ENCODE results near the gene CTNND2.

Gene CTNND2

GRCh38 chr5:11171236-11171635 lies 733.0 kb downstream of the CTNND2 start:
- no peak for DNase-seq (ENCODE audit: low read depth)
- TF ChIP-seq, protein P1, sequence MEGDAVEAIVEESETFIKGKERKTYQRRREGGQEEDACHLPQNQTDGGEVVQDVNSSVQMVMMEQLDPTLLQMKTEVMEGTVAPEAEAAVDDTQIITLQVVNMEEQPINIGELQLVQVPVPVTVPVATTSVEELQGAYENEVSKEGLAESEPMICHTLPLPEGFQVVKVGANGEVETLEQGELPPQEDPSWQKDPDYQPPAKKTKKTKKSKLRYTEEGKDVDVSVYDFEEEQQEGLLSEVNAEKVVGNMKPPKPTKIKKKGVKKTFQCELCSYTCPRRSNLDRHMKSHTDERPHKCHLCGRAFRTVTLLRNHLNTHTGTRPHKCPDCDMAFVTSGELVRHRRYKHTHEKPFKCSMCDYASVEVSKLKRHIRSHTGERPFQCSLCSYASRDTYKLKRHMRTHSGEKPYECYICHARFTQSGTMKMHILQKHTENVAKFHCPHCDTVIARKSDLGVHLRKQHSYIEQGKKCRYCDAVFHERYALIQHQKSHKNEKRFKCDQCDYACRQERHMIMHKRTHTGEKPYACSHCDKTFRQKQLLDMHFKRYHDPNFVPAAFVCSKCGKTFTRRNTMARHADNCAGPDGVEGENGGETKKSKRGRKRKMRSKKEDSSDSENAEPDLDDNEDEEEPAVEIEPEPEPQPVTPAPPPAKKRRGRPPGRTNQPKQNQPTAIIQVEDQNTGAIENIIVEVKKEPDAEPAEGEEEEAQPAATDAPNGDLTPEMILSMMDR (conservative IDR thresholded peaks at IDR 0.05; ENCODE audit: low read depth, low read length): no peak
- H3K4me3 ChIP-seq (ENCODE audit: low read length): no peak overlapping the region

- peak; percentile 10 for DNase-seq (ENCODE audit: low read depth)
- TF ChIP-seq, protein P1 (conservative IDR thresholded peaks at IDR 0.05; ENCODE audit: low read depth, low read length): no peak
- H3K4me3 ChIP-seq (ENCODE audit: low read length): no peak overlapping the region
Observed at GRCh38 chr5:11166923-11167322, 737.3 kb downstream of the CTNND2 start.

DNA sequence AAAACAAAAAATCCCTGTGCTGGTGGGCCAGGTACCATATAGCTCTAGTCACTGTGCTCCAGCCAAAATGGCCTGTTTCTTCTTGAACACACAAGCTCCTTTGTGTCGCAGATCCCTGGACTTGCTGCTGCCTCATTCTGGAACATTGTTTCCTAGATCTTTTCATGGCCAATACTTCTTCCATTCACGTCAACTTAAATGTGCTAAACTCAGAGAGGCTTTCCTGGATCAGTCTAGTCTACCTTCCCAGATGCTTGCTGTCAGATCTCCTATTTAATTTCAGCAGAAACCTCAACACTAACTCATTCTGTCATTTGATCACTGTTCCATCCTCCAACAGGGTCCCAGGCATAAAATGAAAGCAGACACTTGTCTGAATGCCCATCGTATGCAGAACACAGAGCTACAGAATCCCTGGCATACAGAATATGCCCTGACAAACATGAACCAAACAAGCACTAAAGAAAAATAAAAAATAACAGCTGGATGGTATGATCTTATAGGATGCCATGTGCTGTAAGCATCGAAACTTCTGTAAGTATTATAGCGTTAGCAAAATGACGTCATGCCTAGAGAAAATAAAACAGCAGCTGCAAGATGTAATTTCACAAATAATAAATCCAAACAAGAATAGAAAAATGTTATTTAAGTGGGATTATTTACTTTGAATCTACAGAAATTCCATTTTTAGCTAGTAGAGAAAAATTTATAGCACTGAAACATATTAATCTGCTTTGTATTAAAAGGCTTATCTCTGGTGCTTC lies 739.5 kb downstream of the CTNND2 start:
- no peak overlapping the region for H3K4me3 ChIP-seq (ENCODE audit: low read length)
- TF ChIP-seq, protein P1 (conservative IDR thresholded peaks at IDR 0.05; ENCODE audit: low read depth, low read length): no peak
- DNase-seq (ENCODE audit: low read depth): no peak

GRCh38 chr5:11157132-11157531 lies 747.1 kb downstream of the CTNND2 start:
- DNase-seq (ENCODE audit: low read depth): no peak
- TF ChIP-seq, protein P1 (conservative IDR thresholded peaks at IDR 0.05; ENCODE audit: low read depth, low read length): no peak
- H3K4me3 ChIP-seq (ENCODE audit: low read length): no peak overlapping the region

DNA sequence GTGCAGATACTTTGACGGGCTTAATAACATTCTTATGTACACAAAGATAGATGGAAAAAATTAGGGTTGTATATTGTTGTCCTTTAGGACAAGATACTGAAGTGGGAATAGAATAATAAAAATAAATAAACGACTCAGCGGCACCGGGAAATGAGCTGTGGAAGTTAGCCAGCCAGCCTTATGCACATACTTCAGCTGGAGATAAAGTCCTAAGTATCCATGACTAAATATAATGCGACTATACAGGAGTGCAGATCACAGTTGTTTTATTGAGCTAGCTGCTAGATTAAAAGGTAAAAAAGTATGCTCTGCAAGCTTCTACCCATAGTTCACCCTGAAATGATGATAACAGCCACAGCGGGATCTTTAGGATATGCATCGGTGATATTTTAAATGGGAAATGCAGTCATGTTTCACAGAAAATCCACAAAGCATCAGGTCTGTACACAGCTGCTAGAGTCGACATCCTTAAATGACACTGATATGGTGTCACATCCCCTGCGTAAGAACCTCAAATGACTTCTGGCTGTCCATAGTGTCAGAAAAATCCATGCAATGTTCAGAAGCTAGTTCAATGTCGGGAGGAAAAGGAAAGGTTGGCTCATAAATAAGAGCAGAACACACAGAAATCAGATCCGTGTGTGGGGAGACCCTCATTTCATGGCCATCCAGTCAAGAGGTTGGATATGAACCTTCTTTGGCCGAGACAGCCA lies 750.4 kb downstream of the CTNND2 start:
- no peak for DNase-seq (ENCODE audit: low read depth)
- H3K4me3 ChIP-seq (ENCODE audit: low read length): no peak overlapping the region
- TF ChIP-seq, protein P1 (conservative IDR thresholded peaks at IDR 0.05; ENCODE audit: low read depth, low read length): no peak

DNA sequence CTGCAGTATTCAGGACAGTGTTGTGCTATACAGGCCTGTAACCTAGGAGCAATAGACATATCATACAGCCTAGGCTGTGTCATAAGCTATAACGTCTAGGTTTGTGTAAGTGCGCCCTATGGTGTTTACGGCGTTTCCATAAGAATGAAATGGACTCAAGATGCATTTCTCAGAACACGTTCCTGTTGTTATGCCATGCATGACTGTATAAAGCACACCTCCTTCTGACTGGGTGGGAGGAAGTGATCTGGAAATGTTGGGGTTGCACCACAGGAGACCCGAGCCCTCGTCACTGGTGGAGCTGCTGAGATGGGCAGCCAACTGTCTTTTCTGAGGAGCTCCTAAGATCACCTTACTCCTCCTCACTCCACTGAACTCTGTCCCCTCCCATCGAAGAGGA lies 751.9 kb downstream of the CTNND2 start:
- no peak overlapping the region for H3K4me3 ChIP-seq (ENCODE audit: low read length)
- TF ChIP-seq, protein P1 (conservative IDR thresholded peaks at IDR 0.05; ENCODE audit: low read depth, low read length): no peak
- DNase-seq (ENCODE audit: low read depth): no peak

GRCh38 chr5:11150976-11151375 lies 753.3 kb downstream of the CTNND2 start:
- TF ChIP-seq, protein P1 (conservative IDR thresholded peaks at IDR 0.05; ENCODE audit: low read depth, low read length): no peak
- H3K4me3 ChIP-seq (ENCODE audit: low read length): no peak overlapping the region
- DNase-seq (ENCODE audit: low read depth): no peak

Measured in retinal pigment epithelial cell (primary cell).